GOT3 (cell line): ENCODE results near the gene OR4C13.
"Not testable (repeated sequence)": the region's sequence is repeated elsewhere in the genome, so short reads cannot be mapped to it uniquely, and the experiment has no call there.

Source experiments
- DNase-seq: peaks from one replicate; lab custom pipeline; 2025; ENCODE audit warnings: mixed read lengths; lab: John Stamatoyannopoulos, UW

OR4C13 gene

GRCh38 chr11:49952091-49952490, at the start of gene OR4C13:
Gene OR4C13 (plus strand): TSS chr11:49952391. CDS start chr11:49952423, 32 bp downstream.
- DNase-seq, result no peak

DNA sequence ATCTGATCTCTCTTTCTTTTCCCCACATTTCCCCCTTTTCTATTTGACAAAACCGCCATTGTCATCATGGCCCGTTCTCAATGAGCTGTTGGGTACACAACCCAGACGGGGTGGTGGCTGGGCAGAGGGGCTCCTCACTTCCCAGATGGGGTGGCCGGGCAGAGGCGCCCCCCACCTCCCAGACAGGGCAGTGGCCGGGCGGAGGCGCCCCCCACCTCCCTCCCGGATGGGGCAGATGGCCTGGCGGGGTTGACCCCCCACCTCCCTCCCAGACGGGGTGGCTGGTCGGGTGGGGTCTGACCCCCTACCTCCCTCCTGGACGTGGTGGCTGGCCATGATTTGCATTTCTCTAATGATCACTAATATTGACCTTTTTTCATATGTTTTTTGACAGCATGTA, 40.7 kb upstream of the OR4C13 start:
- DNase-seq, result not testable (repeated sequence)

GRCh38 chr11:49948701-49949100, 3.5 kb upstream of the OR4C13 start:
- not testable (repeated sequence) for DNase-seq

GRCh38 chr11:49973439-49973838, 21.2 kb downstream of the OR4C13 start:
- DNase-seq, result not testable (repeated sequence)

- not testable (repeated sequence) for DNase-seq
Observed at GRCh38 chr11:49982435-49982834, 30.2 kb downstream of the OR4C13 start, which contains the start of gene OR4C12. Gene OR4C12 (minus strand): TSS chr11:49982535. CDS start chr11:49982501, 34 bp downstream.

- no peak for DNase-seq
Observed at GRCh38 chr11:49995565-49995964, 43.4 kb downstream of the OR4C13 start.
